ENCODE data around the gene CSE1L. TPM values are rescaled to one million over a fixed set of nuclear protein-coding genes. Genes with fewer than 3 reads are reported as not detected.
"Not testable (repeated sequence)": the region's sequence is repeated elsewhere in the genome, so short reads cannot be mapped to it uniquely, and the experiment has no call there.

The CSE1L gene
- total RNA-seq, 1 donor from 2014 or later = 70.8 TPM

- intact Hi-C loops (cut with micrococcal nuclease) = no loop called here
Observed at GRCh38 chr20:49074521-49074920, 28.4 kb downstream of the CSE1L start.

GRCh38 chr20:49078310-49078709 lies 32.2 kb downstream of the CSE1L start:
- intact Hi-C loops (cut with micrococcal nuclease) = no loop called here

GRCh38 chr20:49082295-49082694 lies 36.2 kb downstream of the CSE1L start:
- intact Hi-C loops (cut with micrococcal nuclease) = not testable (repeated sequence)

GRCh38 chr20:49091104-49091503 lies 45.0 kb downstream of the CSE1L start:
- intact Hi-C loops (cut with micrococcal nuclease) = no loop called here

GRCh38 chr20:49091762-49092161 lies 45.6 kb downstream of the CSE1L start:
- intact Hi-C loops (cut with micrococcal nuclease) = no loop called here

GRCh38 chr20:49096203-49096730 lies 50.2 kb downstream of the CSE1L start:
- intact Hi-C loops (cut with micrococcal nuclease) = no loop called here

GRCh38 chr20:49097159-49097558 lies 51.0 kb downstream of the CSE1L start:
- intact Hi-C loops (cut with micrococcal nuclease) = no loop called here

GRCh38 chr20:49098136-49098535 lies 52.0 kb downstream of the CSE1L start:
- intact Hi-C loops (cut with micrococcal nuclease) = no loop called here

GRCh38 chr20:49099011-49099410 lies 52.9 kb downstream of the CSE1L start:
- intact Hi-C loops (cut with micrococcal nuclease) = no loop called here

- intact Hi-C loops (cut with micrococcal nuclease) = not testable (repeated sequence)
Observed at GRCh38 chr20:49100292-49100691, 54.2 kb downstream of the CSE1L start.

GRCh38 chr20:49100972-49101371 lies 54.9 kb downstream of the CSE1L start:
- intact Hi-C loops (cut with micrococcal nuclease) = no loop called here

- intact Hi-C loops (cut with micrococcal nuclease) = no loop called here
Observed at GRCh38 chr20:49103019-49103418, 56.9 kb downstream of the CSE1L start.

GRCh38 chr20:49103647-49104364 lies 57.7 kb downstream of the CSE1L start:
- intact Hi-C loops (cut with micrococcal nuclease) = no loop called here

GRCh38 chr20:49104365-49104648 lies 58.2 kb downstream of the CSE1L start:
- intact Hi-C loops (cut with micrococcal nuclease) = no loop called here

GRCh38 chr20:49104979-49105547 lies 59.0 kb downstream of the CSE1L start:
- intact Hi-C loops (cut with micrococcal nuclease) = not testable (repeated sequence)

- intact Hi-C loops (cut with micrococcal nuclease) = no loop called here
Observed at GRCh38 chr20:49106328-49106727, 60.2 kb downstream of the CSE1L start.

- intact Hi-C loops (cut with micrococcal nuclease) = no loop called here
Observed at GRCh38 chr20:49110767-49111694, 64.9 kb downstream of the CSE1L start.

GRCh38 chr20:49112596-49113274 lies 66.6 kb downstream of the CSE1L start:
- intact Hi-C loops (cut with micrococcal nuclease) = loop anchor here (1.0 kb wide), 1 partner anchor 8 kb away; no protein-coding TSS in a partner anchor

GRCh38 chr20:49115564-49115963 lies 69.5 kb downstream of the CSE1L start:
- intact Hi-C loops (cut with micrococcal nuclease) = no loop called here

- intact Hi-C loops (cut with micrococcal nuclease) = no loop called here
Observed at GRCh38 chr20:49118307-49118706, 72.2 kb downstream of the CSE1L start.

GRCh38 chr20:49119988-49120387 lies 73.9 kb downstream of the CSE1L start:
- intact Hi-C loops (cut with micrococcal nuclease) = loop anchor here (1.0 kb wide), 1 partner anchor 8 kb away; no protein-coding TSS in a partner anchor

Measured in T-helper 1 cell treated with Interleukin-12 subunit alpha and Interleukin-12 subunit beta and Interleukin-4 antibody, amounts not matched to agents 30 ng/mL and 1 ng/mL, for 36 hours (primary cell).